ENCODE results near the gene IP6K2.
"Not testable (repeated sequence)": the region's sequence is repeated elsewhere in the genome, so short reads cannot be mapped to it uniquely, and the experiment has no call there.

Gene IP6K2

DNA sequence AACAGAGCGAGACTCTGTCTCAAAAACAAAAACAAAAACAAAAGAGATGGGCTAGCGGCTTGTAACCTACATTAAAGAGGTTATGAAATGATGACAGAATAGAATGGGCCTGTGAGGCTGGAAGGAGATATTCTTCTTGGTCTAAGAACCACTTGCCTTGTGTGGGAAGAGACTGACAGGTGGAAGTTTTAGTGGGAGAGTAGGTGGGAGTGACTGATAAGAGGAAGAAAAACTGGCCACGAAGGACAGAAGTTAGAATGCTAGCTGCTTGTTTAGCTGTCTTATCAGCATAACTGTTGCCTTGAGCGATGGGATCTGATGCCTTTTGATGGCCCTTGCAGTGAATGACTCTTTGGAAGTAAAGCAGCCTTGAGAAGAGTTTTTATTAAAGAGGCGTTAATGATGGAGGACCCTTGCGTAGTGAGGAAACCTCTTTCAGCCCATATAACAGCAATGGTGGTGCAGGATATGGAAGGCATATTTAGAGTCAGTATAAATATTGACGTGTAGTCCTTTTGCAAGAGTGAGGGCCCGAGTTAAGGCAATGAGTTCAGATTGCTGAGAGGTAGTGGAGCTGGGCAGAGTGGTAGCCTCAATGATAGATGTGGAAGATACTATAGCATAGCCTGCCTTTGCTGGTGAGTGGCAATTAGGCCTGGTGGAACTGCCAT lies 8.3 kb upstream of the IP6K2 start:
- DNase-seq: not testable (repeated sequence)

DNA sequence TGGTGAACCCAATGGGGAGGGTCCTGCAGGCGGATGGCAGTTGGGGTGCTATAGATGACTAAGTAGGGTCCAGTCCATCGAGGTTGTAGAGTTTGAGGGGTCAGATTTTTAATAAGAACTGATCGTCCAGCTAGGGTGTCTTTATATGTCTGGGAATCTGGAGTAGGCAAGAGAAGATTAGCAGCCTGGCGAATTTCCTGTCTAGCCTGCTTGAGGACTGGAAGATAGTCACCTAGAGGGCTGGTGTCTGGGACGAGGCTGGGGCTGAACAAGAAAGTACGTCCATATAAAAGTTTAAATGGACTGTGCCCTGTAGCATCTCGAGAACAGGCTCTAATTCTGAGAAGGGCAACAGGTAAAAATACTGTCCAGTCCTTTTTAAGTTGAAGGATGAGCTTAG lies 6.7 kb upstream of the IP6K2 start:
- no peak for DNase-seq

DNA sequence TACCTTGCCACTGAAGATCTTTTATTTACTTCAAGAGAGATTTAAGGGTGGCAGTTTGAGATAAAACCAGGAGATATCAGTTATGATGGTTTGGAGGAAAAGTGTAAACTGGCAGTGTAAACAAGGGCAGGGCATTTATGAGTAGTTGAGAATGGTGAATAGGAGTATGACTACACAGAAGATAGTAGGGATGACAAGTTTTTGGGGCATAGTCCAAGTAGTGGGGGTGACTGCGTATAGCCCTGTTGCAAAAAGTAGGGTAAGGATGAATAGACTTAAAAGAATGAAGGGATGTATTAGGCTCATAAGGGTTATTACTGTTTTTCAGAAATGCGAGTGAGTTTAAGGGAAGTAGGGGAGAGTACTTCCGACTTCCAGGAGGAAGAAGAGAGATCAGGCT lies 6.3 kb upstream of the IP6K2 start:
- DNase-seq: not testable (repeated sequence)

DNA sequence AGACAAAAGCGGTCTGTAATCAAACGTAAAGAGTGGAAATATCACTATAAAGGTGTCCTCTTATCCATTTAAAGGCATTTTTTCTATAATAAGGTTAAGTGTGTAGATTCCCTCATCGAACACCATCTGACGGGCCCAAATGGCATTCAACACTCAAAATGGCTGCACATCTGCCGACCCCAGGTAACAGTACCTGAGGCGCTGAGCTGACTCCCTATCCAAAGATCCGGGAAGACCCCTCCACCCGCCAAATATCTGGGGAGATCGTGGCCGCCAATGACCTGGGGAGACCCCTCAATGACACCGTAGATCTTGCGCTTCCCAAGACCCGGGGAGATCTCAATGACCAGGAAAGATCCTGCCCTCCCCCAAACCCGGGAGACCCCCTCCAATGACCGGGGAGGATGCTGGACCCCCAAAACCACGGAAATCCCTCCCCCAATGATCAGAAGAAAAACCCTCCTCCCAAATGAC lies 476 bp downstream of the IP6K2 start:
- DNase-seq: no peak

DNA sequence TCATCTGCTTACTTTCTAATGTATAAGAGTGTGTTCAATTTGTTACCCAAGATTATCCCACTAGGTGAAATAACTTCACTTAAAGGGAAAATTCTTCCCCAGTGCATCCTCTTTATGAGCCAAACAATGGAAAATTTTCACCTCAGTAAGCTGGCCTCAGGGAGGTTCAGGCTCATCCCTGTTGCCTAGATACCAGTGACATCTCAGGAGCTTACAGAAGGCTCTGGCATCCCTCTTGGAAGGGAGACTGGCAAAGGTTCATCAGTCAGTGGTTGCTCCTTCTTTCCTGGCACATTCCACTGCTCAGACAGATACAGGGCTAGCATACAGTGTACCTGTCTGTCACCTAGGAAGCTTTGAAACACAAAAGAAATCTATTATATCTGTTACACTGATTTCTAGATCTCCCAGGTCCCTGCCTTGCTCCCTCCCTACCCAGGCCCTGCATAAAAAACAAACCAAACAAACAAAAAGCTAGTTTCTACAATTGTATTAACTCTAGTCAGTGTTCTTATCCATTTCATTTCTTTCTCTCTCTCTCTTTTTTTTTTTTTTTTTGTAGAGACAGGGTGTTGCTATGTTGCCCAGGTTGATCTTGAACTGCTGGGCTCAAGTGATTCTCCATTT lies 1.7 kb downstream of the IP6K2 start:
- no peak for DNase-seq

DNA sequence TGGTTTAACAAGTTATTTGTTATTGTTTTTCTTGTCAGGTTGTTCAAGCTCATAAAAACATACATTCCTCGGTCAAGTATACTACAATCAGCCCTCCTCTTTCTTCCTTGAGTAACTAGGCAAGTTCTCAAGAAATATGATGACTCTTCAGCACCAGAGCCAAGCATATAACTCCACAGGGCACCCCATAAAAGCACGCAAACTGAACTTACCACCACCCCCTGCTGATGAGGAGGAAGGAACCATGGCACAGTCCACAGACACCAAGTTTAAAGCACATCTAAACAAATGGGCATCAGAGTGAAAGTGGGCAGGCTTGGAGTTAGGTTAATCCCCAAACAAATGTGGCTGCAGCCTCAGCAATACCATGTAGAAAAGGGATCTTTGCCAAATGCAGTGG lies 5.3 kb downstream of the IP6K2 start:
- DNase-seq: no peak

DNA sequence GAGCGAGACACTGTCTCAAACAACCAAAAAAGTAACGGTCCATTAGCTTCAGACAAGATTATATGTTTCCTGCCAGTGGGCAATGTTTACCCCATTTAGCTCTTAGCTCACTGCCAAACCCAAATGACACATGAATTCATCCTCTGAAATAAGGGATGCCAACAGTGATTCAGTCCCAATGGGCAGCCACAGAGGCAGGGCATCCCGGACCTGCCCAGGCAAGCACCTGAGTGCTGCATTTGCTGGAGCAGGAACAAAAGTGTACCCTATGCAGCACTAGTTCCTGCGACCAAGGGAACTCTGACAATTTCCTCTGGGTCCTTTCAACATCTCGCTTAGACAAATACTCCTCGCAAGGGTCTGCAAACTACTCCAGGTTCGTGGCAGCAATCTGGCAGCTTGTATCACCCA lies 8.0 kb downstream of the IP6K2 start:
- DNase-seq: no peak

DNA sequence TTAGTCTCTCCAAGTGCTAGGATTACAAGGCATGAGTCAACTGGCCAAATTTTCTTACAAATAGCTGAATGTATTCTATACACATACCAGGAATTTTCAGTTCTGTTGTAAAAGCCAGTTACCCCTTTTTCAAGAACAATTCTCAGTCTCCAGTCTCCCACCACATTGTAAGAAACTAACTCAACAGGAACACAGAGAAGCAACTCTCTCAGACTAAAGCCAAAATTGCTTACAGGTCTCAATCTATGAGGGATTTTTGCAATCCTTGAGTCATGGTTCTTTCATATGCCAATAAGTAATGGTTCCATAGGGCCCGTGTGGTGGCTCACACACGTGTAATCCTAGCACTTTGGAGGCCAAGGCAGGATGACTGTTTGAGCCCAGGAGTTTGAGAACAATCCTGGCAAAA lies 8.5 kb downstream of the IP6K2 start:
- no peak for DNase-seq

DNA sequence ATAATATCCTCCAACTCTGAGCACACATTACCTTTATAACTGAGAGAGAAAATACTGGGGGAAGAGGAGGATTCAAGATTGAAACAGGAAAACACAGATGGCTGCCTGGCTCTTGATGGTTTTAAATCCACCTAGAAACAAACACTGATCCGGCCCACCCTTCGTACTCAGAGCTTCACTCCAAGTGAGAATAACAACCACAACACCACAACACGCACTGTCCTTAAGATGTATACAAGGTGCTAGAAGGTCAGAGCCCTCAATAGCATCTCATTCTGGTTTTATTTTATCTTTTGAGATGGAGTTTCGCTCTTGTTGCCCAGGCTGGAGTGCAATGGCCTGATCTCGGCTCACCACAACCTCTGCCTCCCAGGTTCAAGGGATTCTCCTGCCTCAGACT lies 9.9 kb downstream of the IP6K2 start:
- DNase-seq: no peak

DNA sequence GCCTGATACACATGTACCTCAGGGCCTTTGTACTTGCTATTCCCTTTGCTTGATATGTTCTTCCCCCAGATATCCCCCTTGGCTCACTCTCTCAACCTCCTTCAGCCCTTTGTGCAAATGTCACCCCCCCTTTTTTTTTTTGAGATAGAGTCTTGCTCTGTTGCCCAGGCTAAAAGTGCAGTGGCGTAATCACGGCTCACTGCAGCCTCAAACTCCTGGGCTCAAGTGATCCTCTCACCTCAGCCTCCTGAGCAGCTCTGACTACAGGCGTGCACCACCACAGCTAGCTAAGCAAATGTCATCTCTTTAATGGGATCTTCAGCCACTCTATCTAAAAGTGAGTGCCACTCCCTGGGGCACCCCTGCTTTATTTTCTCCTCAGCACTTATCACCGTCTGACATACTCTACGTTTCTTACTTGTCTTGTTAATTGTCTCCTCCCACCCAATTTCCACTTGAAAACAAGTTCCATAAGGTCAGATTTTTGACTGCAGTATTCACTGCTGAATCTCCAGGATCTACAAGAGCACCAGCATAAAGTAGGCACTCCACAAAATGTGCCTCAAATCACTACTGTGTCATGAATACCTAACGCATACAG lies 14.6 kb downstream of the IP6K2 start:
- no peak for DNase-seq

DNA sequence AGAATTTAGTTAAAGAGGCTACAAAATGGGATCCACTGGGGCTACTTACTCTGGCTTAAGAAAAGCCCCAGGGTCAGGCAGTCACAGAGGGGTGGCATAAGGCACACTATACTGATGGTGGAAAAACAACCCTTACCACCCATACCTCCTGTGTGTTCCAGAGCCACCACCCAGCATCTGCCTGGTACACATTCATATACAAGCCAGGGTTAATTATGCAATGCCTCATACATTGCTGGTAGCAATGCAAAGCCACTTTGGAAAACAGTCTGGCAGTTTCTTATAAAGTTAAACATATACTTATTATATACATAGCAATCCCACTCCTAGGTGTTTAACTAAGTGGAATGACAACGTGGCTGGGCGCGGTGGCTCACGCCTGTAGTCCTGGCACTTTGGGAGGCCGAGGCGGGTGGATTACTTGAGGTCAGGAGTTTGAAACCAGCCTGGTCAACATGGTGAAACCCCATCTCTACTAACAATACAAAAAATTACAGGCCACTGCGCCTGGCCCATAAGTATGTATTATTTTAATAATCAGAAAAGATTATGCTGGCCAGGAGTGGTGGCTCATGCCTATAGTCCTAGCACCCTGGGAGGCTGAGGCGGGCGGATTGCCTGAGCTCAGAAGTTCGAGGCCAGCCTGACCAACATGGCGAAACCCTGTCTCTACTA lies 16.2 kb downstream of the IP6K2 start:
- no peak for DNase-seq

DNA sequence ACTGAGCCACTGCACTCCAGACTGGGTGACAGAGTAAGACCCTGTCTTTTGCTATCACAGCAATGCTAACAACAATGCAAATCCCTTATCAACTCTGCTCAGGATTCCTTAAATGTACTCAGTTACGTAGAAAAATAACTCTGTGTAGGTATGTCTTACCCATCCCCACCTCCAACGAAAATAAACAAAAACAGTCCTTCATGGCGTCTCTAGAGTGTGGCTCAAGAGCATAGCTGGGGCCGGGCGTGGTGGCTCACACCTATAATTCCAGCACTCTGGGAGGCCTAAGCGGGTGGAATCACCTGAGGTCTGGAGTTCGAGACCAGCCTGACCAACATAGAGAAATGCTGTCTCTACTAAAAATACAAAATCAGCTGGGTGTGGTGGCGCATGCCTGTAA lies 18.1 kb downstream of the IP6K2 start:
- DNase-seq: no peak

DNA sequence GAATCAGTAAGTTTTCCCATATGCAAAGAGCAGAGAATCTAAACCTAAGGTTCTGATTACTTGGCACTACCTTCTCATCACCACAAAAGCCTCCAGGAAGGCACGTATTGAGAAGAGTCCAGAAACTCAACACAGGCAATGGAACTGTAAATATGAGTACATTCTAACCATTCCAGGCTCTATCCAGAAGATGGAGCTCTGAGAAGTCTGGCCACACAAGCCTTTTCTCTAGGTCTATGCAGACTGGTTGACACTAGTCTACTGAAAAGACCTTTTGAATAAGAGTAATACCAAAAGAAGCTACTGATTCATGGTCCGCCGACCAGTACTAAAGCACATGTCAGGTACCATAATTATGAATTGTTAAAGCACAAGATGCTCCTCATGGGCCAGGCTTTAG lies 19.1 kb downstream of the IP6K2 start:
- no peak for DNase-seq

DNA sequence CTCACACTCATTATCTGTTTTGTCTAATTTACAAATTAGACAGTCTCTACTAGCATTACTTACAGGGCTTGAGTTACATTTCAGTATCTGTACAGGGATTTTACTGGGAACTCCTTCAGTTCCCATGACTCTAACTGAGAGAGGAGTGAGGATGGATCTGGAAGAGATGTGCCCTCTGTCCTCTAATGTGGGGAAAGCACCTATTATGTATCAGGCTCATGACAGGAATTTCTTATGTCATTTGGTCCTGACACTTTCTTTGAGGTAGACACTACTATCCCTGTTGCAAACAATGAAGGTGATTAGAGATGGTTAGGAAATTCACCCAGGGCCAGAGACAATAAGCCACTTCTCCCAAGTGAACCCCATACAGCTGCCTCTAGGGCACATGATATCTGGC lies 20.4 kb downstream of the IP6K2 start:
- DNase-seq: no peak

DNA sequence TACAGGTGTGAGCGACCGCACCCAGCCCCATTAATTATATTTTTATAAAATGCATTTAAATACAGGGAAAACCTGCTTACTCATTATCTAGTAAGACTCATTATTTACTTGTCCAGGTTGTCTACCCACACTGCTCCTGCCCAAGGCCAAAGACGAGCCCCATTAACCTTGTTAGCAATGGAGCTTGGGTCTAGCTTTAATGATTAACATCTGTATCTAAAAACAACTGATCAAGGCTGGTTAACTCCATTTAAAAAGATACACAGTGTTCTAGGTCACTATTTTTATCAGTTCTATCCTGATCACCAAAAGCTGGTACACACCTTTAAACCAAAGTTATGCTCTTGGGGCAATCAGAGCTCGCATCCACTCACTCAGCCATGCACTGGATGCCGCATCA lies 20.9 kb downstream of the IP6K2 start:
- no peak for DNase-seq

DNA sequence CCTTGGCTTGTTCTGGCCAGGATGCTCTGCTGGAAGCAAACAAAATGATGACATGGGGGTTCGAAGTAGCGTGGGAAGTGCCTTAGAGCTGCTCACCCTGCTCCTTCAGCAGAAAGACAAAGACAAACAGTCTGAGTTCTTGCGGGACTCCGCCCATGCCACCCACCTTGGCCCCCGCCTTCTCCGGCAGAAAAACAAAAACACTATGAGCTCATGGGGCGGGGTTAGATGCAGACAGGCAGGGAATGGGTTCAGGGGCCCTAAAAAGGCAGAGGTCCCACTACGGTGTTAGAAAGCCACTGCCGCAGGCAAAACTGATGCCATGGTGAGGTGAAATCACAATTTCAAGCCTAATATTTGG lies 21.6 kb downstream of the IP6K2 start:
- no peak for DNase-seq

DNA sequence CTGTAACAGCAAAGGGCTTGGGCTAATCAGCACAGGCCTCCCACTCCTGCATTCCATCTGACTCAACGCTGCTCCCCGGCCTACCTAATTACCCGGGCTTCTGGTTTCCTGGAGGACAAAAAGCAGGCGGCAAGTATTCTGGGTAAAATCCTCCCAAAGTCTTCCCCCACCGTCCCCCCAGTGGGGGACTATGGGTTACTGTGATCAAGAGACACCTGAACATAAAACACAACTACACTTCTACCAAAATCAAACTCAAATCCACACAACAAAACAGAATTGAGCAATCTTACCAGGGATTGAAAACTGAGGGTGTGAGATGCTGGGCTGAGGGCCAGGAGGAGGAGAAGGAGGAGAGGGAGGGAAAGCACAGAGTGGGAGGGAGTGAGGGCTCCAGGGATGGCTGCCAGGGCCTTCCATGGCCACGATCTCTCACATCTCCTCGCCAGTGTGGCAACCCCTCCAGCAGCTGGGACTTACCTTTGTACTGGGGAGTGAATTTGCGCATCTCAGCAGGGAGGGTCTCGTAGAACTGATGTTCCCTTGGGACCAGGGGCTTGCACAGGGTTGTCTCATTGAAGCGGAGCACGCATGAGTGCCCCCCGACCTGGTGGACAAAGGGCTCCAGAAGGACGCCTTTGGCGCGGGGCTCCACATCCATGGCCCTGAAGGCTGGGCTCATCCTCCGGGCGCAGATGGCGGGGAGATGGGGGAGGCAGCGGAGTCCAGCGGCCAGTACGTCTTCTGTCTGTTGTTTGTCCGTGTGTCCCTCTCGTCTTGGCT lies 22.2 kb downstream of the IP6K2 start:
- no peak for DNase-seq

DNA sequence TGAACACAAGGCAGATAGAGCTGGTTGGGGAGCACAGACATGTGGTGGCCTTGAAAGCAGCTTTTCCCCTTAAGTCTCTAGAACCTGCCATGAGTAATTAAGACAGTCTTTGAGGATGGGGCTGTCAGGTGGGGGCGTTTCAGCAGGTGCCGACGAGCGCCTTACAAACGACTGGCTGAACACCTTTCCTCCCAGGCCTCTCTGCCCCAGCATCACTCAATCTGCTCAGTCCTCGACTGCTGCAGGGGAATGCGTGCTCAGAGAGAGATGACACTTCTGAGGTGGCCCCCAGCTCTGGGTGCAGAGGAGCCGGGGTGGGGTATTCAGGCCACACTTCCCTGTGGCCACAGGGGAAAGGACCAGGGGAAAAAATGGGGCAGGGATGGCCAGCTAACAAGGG lies 23.2 kb downstream of the IP6K2 start:
- DNase-seq: no peak

DNA sequence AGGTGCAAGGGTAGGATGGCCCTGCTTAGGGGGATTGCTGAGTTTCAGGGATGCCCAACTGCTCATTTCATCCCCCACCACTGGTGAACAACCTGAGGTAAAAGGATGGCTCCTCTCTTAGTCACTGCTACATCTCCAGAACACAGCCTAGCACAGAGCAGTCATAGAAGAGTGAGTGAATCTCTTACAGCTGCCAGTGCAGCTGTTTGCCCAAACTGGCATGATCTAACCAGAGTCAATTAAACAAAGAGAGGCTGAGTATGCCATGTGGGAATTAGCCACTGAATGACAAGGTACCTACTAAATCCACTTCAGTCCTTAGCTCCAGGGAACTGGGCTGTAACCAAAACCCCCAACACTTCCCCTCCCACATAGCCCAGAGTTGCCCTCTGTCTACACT lies 24.5 kb downstream of the IP6K2 start:
- no peak for DNase-seq

DNA sequence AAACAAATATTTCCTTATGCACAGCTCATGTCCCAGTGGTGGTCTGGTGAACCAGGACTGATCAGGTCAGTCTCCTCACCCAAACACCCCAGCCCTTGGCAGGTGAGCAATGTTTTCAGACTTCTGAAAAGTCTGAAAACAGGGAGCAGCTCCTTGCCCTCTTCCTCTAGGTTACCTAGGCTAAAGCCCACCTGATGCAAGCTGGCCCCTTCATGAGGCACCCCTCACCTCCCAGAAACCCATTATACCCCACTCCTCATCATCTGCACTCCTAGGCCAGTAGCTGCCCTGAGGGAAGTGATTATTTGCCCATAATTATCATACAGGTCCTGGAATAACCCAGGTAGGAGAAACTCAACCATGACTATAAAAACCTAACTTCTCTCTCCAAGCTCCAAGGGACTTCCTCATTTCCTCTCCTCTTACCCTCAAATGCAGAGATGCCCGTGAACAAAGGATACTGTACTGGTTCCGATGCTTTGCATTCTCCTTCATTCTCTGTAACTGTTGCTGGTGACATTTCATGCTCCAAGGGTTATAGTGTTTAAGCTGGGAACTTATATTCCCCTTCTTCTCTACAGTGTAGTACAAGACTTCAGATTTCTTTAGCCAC lies 26.1 kb downstream of the IP6K2 start:
- no peak for DNase-seq

DNA sequence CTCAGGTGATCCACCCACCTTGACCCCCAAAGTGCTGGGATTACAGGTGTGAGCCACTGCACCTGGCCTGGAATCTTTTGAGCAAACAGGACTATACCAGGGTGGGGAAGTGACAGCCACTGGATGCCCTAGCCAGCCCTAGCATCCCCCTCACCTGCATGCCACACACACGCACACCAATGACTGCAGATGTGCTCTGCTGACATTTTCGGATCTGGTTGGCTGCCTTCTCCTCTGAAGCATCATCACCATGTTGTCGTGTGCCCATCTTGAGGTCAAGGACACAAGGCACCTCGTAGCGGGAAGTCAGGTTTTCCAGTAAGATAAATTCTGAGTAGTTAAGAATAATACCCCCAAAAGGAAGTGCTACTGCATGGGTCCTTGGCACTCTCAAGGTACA lies 27.6 kb downstream of the IP6K2 start:
- no peak for DNase-seq

DNA sequence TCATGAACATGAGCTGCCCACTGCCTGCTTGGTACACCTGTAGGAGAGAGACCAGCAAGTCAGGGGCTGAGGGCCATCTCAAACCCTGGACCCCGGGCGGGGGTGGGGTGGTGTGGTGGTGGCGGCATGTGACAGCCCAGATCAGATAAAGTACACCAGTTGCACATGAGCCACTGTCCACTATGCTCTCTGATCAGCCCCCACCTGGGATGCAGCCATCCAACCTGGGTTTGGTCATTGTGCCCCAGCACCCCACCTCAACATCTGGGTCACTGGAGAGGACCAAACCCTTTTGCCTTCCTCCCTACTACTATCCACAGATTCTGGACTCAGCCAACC lies 28.3 kb downstream of the IP6K2 start:
- no peak for DNase-seq

All from left hindlimb (tissue), 1 donor.